Kidney (tissue), 14 donors: ENCODE measurements around the gene JDP2. TPM values are rescaled to one million over a fixed set of nuclear protein-coding genes. Genes with fewer than 3 reads are reported as not detected.

Experiments
- DNase-seq, 5 donors: peaks; one replicate each; pipeline ENCODE4 v3.0.0-alpha.2; 2013 to 2020
- FAIRE-seq: peaks from 2 replicates; lab custom pipeline; 2012; peaks lifted over from hg19 to GRCh38; lab: Jason Lieb, UNC
- H3K27ac ChIP-seq, 2 donors: one replicate each; pipeline ENCODE4 v1.7.0; 2013; ENCODE audit warnings: low read depth in 2 of 2, low read length in 2 of 2, inconsistent platforms in 1 of 2
- H3K27me3 ChIP-seq: one replicate; pipeline ENCODE4 v1.7.1; 2013; ENCODE audit warnings: low read length, inconsistent platforms; ENCODE audit not compliant: control insufficient read depth, insufficient read depth
- H3K36me3 ChIP-seq, 3 donors: one replicate each; pipeline versions ENCODE4 v1.7.0 to v1.7.1; 2013; ENCODE audit warnings: low read length in 3 of 3, control low read depth in 1 of 3, inconsistent platforms in 1 of 3; ENCODE audit not compliant: insufficient read depth in 3 of 3, control insufficient read depth in 2 of 3
- H3K4me1 ChIP-seq, 3 donors: one replicate each; pipeline versions ENCODE4 v1.7.0 to v1.7.1; 2013; ENCODE audit warnings: low read length in 3 of 3, inconsistent platforms in 1 of 3, low read depth in 1 of 3; ENCODE audit not compliant: control insufficient read depth in 2 of 3, insufficient read depth in 2 of 3
- H3K4me3 ChIP-seq, 3 donors: one replicate each; pipeline versions ENCODE4 v1.7.0 to v1.8.1; 2013; ENCODE audit warnings: low read length in 3 of 3, control low read depth in 1 of 3, inconsistent platforms in 1 of 3
- H3K9ac ChIP-seq, 3 donors: one replicate each; pipeline versions ENCODE4 v1.7.0 to v1.7.1; 2013; ENCODE audit warnings: low read length in 3 of 3, control low read depth in 1 of 3, inconsistent platforms in 1 of 3
- H3K9me3 ChIP-seq, 3 donors: one replicate each; pipeline versions ENCODE4 v1.7.0 to v1.7.1; 2013; ENCODE audit warnings: low read length in 3 of 3, control low read depth in 1 of 3, inconsistent platforms in 1 of 3; ENCODE audit not compliant: control insufficient read depth in 2 of 3, insufficient read depth in 1 of 3
- intact Hi-C: fragments of 100-400 bp; cut with DNase I; formaldehyde crosslinking; loops from one replicate; pipeline ENCODE4 v1.11.1; 2022
- polyA plus RNA-seq: library from polyadenylated mRNA; stranded (reverse); fragments of 350-450 nt; fragmentation: Illumina TruSeq; extraction: RNeasy Lipid Tissue Mini Kit (QIAGEN cat#74804); gene quantifications from one replicate; pipeline ENCODE4 v1.2.3, GENCODE V29; 2014; ENCODE audit warnings: low read depth, low replicate concordance; ENCODE audit not compliant: insufficient read depth
- total RNA-seq: library from RNA; stranded (reverse); fragmentation: NEBNext Ultra II Directional; extraction: Animal tissue kit (Norgen Biotek cat#: 25700); gene quantifications from one replicate; pipeline ENCODE4 v1.2.1, GENCODE V29; 2021
- TF ChIP-seq, protein P1 (sequence below): IDR thresholded peaks from 3 replicates; pipeline ENCODE4 v1.5.1; 2012; ENCODE audit warnings: mild to moderate bottlenecking, moderate library complexity, borderline replicate concordance; ENCODE audit not compliant: insufficient read depth; ENCODE audit errors: extremely low read depth
- donor health status: control.
- donor health status: control.
- donor health status: control.
- donor health status: control.
- donor health status: control.
- donor health status: DM: yes; HTN: yes; CAD: no.
- donor health status: Normal renal cell carcinoma (clear cell type).

JDP2 gene
- total and polyA plus RNA-seq, 2 donors from 2014 or later = 20.1 to 33.4 TPM

DNA sequence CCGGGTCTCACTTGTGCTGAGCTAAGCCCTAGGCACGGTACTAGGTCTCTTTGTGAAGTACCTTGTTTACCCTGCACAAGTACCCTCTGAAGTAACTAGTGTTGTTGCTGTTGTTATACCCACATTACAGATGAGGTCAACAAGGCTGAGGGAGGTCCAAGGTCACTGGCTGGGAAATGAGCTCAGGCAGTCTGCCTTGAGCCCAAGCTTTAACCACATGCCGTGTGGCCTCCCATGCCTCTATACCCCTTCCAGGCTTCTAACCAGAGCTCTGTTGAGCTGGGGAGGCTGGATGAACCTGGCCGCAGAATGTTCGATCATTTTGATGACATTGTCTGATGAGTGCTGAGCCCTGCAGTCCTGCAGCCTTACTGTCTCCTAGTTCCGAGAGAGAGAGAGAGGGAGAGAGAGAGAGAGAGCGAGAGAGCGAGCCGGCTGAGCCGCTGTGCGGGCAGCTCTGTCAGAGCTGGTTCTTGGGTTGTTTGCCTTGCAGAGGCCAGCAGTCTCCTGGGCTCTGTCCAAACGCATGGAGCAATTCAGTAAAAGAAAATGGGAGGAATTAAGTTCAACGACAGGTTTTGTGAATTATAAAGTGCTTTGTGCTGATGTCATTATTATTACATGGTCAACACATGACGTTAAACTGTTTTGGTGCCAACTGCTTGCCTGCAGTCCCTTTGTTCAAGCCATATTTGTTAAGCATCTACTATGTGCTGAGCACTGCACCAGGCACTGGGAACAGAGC is 13.1 kb downstream of the JDP2 start:
- intact Hi-C loops = no loop called here
- TF ChIP-seq, protein P1, sequence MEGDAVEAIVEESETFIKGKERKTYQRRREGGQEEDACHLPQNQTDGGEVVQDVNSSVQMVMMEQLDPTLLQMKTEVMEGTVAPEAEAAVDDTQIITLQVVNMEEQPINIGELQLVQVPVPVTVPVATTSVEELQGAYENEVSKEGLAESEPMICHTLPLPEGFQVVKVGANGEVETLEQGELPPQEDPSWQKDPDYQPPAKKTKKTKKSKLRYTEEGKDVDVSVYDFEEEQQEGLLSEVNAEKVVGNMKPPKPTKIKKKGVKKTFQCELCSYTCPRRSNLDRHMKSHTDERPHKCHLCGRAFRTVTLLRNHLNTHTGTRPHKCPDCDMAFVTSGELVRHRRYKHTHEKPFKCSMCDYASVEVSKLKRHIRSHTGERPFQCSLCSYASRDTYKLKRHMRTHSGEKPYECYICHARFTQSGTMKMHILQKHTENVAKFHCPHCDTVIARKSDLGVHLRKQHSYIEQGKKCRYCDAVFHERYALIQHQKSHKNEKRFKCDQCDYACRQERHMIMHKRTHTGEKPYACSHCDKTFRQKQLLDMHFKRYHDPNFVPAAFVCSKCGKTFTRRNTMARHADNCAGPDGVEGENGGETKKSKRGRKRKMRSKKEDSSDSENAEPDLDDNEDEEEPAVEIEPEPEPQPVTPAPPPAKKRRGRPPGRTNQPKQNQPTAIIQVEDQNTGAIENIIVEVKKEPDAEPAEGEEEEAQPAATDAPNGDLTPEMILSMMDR = no peak
- Histone ChIP-seq H3K4me3 (no peak overlapping the region), H3K27ac (peak overlapping the region in 1 of 2 donors; percentile 30), H3K36me3 (peaks cover 0 to 52% (median 24%) of the 10 kb centered on the region in 3 donors), H3K9ac (no peak overlapping the region), H3K9me3 (no peaks in the 10 kb centered on the region), H3K27me3 (no peaks in the 10 kb centered on the region), H3K4me1 (peaks cover 0 to 25% (median 19%) of the 10 kb centered on the region in 3 donors)
- DNase-seq (no peak), FAIRE-seq (no peak)

DNA sequence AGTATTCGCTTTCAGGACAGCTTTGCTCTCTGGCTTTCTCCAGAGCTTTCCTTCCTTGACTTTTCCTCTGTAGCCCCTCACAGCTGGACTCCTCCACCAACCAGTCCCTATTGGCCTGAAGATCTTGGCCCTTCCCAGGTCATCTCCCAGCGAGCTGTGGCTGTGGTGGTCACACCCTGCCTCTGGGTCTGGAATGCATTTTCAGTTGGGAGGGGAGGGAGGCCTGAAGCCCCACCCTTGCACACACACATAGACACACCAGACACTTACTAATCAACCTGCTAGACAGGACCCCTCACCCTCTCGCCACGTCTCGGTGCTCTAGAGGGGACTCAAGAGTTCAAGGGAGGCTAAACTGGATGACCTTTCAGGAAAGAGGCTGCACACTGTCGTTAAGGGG is 13.9 kb downstream of the JDP2 start:
- intact Hi-C loops = no loop called here
- no peak overlapping the region for H3K4me3 ChIP-seq
- no peak overlapping the region for H3K9ac ChIP-seq
- FAIRE-seq (no peak), DNase-seq (no peak)
- H3K27ac ChIP-seq = no peak overlapping the region
- H3K36me3 ChIP-seq = peaks cover 0 to 45% (median 23%) of the 10 kb centered on the region in 3 donors
- peaks cover 0 to 25% (median 15%) of the 10 kb centered on the region in 3 donors for H3K4me1 ChIP-seq
- TF ChIP-seq, protein P1 = no peak
- no peaks in the 10 kb centered on the region for H3K9me3 ChIP-seq
- no peaks in the 10 kb centered on the region for H3K27me3 ChIP-seq

DNA sequence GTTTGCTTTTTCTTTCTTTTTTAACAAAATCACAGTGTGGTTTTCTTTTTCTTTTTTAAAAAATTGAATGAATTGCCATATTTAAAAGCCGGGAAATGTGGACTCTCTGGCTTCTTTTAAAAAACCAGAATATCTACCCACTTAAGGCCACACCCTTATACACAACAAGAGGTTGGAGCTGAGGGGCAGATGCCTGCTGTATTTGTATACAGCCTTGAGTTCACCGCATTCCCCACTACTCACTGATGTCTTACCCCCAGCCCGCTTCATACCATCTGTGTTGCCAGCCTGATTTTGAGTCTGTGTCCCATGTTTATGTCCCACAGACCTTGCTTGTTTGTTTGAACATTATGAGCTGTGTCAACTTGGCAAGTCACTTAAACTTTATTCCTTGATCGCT is 14.3 kb downstream of the JDP2 start:
- H3K4me3 ChIP-seq = no peak overlapping the region
- peaks cover 0 to 45% (median 23%) of the 10 kb centered on the region in 3 donors for H3K36me3 ChIP-seq
- H3K27ac ChIP-seq = no peak overlapping the region
- peaks cover 0 to 23% (median 15%) of the 10 kb centered on the region in 3 donors for H3K4me1 ChIP-seq
- FAIRE-seq (no peak), DNase-seq (no peak)
- intact Hi-C loops = no loop called here
- no peak overlapping the region for H3K9ac ChIP-seq
- H3K27me3 ChIP-seq = no peaks in the 10 kb centered on the region
- TF ChIP-seq, protein P1 = no peak
- H3K9me3 ChIP-seq = no peaks in the 10 kb centered on the region
